HT1080 (cell line): ENCODE measurements around the gene LEO1. TPM values are rescaled to one million over a fixed set of nuclear protein-coding genes. Genes with fewer than 3 reads are reported as not detected.
"Not testable (repeated sequence)": the region's sequence is repeated elsewhere in the genome, so short reads cannot be mapped to it uniquely, and the experiment has no call there.

Experiments used
- DNase-seq: peaks from one replicate; pipeline ENCODE4 v3.0.0-alpha.2; 2015; ENCODE audit warnings: low read depth
- total RNA-seq: library from RNA; depleted of rRNA; stranded (reverse); fragments of >200 nt; shearing (Covaris generic); gene quantifications from 2 replicates; pipeline ENCODE4 v1.2.3, GENCODE V29; 2014

LEO1 gene
- total RNA-seq, 1 experiment from 2014 or later, result 32.1 TPM

GRCh38 chr15:52004806-52005205 is 33.2 kb upstream of the LEO1 start:
- no peak for DNase-seq

GRCh38 chr15:52003710-52004109 is 32.1 kb upstream of the LEO1 start:
- no peak for DNase-seq

- not testable (repeated sequence) for DNase-seq
Measured at GRCh38 chr15:52003089-52003488, 31.5 kb upstream of the LEO1 start.

GRCh38 chr15:52002351-52002750 is 30.8 kb upstream of the LEO1 start:
- no peak for DNase-seq

GRCh38 chr15:51992953-51993352 is 21.4 kb upstream of the LEO1 start:
- peak; percentile 76 for DNase-seq

- no peak for DNase-seq
Measured at GRCh38 chr15:51991141-51991540, 19.6 kb upstream of the LEO1 start.

GRCh38 chr15:51982770-51983103 is 11.2 kb upstream of the LEO1 start:
- no peak for DNase-seq

GRCh38 chr15:51982013-51982769 is 10.6 kb upstream of the LEO1 start:
- DNase-seq, result peak; percentile 86

GRCh38 chr15:51973775-51974174 is 2.2 kb upstream of the LEO1 start:
- no peak for DNase-seq

- no peak for DNase-seq
Measured at GRCh38 chr15:51973220-51973619, 1.6 kb upstream of the LEO1 start.

GRCh38 chr15:51971032-51971374 is 575 bp downstream of the LEO1 start:
- no peak for DNase-seq

GRCh38 chr15:51970132-51970817 is 1.3 kb downstream of the LEO1 start:
- no peak for DNase-seq

GRCh38 chr15:51969728-51970127 is 1.9 kb downstream of the LEO1 start:
- no peak for DNase-seq

GRCh38 chr15:51967583-51967982 is 4.0 kb downstream of the LEO1 start:
- DNase-seq, result no peak

GRCh38 chr15:51966192-51966591 is 5.4 kb downstream of the LEO1 start:
- DNase-seq, result no peak

GRCh38 chr15:51965691-51966090 is 5.9 kb downstream of the LEO1 start:
- no peak for DNase-seq

GRCh38 chr15:51955504-51955903 is 16.1 kb downstream of the LEO1 start:
- DNase-seq, result no peak

GRCh38 chr15:51952805-51953204 is 18.8 kb downstream of the LEO1 start:
- DNase-seq, result no peak

GRCh38 chr15:51947124-51947523 is 24.5 kb downstream of the LEO1 start:
- DNase-seq, result no peak

- no peak for DNase-seq
Measured at GRCh38 chr15:51939216-51939615, 32.4 kb downstream of the LEO1 start.

GRCh38 chr15:51938286-51938685 is 33.3 kb downstream of the LEO1 start:
- no peak for DNase-seq

- no peak for DNase-seq
Measured at GRCh38 chr15:51936105-51936478, 35.5 kb downstream of the LEO1 start.

GRCh38 chr15:51935466-51936104 is 36.0 kb downstream of the LEO1 start:
- DNase-seq, result no peak
